KMS-11 (cell line): ENCODE results near the gene RNF39.
A peak's percentile ranks its signal among the peaks of the same experiment; 100 is the strongest.
"Not testable (repeated sequence)": the region's sequence is repeated elsewhere in the genome, so short reads cannot be mapped to it uniquely, and the experiment has no call there.

Source experiments
- H2AFZ ChIP-seq: fragments of 200-600 bp; sonication (generic); 2 replicates; pipeline ENCODE4 v1.6.1; 2016; ENCODE audit warnings: antibody characterized with exemption, mixed run types, low read depth
- H3K27ac ChIP-seq: fragments of 200-600 bp; sonication (generic); 2 replicates; pipeline ENCODE4 v1.6.1; 2016; ENCODE audit warnings: mild to moderate bottlenecking, mixed run types
- H3K27me3 ChIP-seq: fragments of 200-600 bp; sonication (generic); 2 replicates; pipeline ENCODE4 v1.6.1; 2017; ENCODE audit warnings: mild to moderate bottlenecking, low read depth, mixed run types, moderate library complexity; ENCODE audit not compliant: insufficient read depth
- H3K36me3 ChIP-seq: fragments of 200-600 bp; sonication (generic); 2 replicates; pipeline ENCODE4 v1.6.1; 2017; ENCODE audit warnings: mild to moderate bottlenecking, mixed run types; ENCODE audit not compliant: insufficient read depth
- H3K4me1 ChIP-seq: fragments of 200-600 bp; sonication (generic); 2 replicates; pipeline ENCODE4 v1.6.1; 2016; ENCODE audit warnings: mild to moderate bottlenecking, low read depth, mixed run types; ENCODE audit not compliant: poor library complexity, severe bottlenecking
- H3K4me2 ChIP-seq: fragments of 200-600 bp; sonication (generic); 2 replicates; pipeline ENCODE4 v1.7.0; 2016; ENCODE audit warnings: mild to moderate bottlenecking, mixed run types
- H3K4me3 ChIP-seq: fragments of 200-600 bp; sonication (generic); IDR thresholded peaks from 2 replicates; pipeline ENCODE4 v1.6.1; 2017; ENCODE audit warnings: low read depth, low read length, mixed read lengths; ENCODE audit not compliant: insufficient read depth
- H3K79me2 ChIP-seq: fragments of 200-600 bp; sonication (generic); 2 replicates; pipeline ENCODE4 v1.6.1; 2016; ENCODE audit warnings: low read depth, mixed run types; ENCODE audit not compliant: insufficient read depth
- H3K9ac ChIP-seq: fragments of 200-600 bp; sonication (generic); 2 replicates; pipeline ENCODE4 v1.6.1; 2016; ENCODE audit warnings: mild to moderate bottlenecking, mixed run types
- H4K20me1 ChIP-seq: fragments of 200-600 bp; sonication (generic); 2 replicates; pipeline ENCODE4 v1.6.1; 2016; ENCODE audit warnings: mild to moderate bottlenecking, mixed run types; ENCODE audit not compliant: insufficient read depth
- CTCF ChIP-seq: fragments of 200-600 bp; sonication (generic); conservative IDR thresholded peaks from 2 replicates; pipeline ENCODE4 v1.6.1; 2017; ENCODE audit warnings: low read depth, mild to moderate bottlenecking, antibody characterized with exemption, low read length, moderate library complexity, mixed read lengths

The RNF39 gene

DNA sequence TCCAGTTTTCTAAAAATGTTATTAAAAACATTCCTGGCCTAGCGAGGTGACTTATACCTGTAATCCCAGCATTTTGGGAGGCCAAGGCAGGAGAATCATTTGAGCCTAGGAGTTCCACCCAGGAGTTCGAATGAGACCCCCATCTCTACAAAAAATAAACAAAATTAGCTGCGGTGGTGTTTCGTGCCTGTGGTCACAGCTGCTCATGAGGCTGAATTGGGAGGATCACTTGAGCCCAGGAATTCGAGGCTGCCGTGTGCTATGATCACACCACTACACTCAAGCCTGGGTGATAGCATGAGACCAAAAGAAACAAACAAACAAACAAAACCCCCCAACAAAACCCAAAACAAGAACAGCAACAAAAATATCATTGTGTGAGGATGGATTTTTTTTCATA is 34.3 kb downstream of the RNF39 start:
- Histone ChIP-seq H3K79me2 (no peaks in the 10 kb centered on the region), H3K27me3 (no peaks in the 10 kb centered on the region), H3K4me2 (no peak overlapping the region), H2AFZ (no peak overlapping the region), H3K27ac (no peak overlapping the region), H3K9ac (no peak overlapping the region), H4K20me1 (no peaks in the 10 kb centered on the region), H3K4me1 (peaks cover 51% of the 10 kb centered on the region), H3K36me3 (no peaks in the 10 kb centered on the region), H3K4me3 (no peak overlapping the region)
- no peak for TF ChIP-seq CTCF

DNA sequence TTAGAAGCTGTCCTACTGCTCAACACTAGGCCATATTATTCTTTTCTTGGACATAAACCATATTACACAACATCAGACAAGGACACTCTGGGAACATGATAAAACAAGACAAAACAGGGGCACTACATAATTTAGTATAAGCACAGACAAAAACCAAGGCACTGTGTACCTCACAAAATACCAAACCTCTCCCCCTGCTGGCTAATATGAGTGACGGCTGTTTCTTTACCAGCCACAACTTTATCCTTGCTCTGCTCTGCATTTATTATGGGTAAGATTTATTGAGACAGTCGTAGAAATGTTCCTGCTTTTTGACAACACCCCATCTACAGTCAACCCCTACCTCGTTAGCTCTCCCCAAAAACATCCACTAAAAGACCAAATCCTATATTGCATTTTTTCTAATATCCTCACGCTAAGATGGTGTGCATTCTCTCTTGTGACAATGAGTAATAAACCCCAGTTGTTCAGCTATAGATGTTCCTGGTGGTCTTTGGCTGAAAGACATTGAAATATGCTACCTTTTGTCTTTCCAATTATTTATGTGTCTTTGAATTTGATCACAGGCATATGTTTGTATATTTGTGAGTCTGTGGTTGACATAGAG is 38.3 kb downstream of the RNF39 start:
- Histone ChIP-seq H3K36me3 (no peaks in the 10 kb centered on the region), H3K4me2 (no peak overlapping the region), H3K27me3 (no peaks in the 10 kb centered on the region), H3K4me3 (no peak overlapping the region), H3K4me1 (peaks cover 12% of the 10 kb centered on the region), H3K9ac (no peak overlapping the region), H3K27ac (no peak overlapping the region), H2AFZ (no peak overlapping the region), H3K79me2 (no peaks in the 10 kb centered on the region), H4K20me1 (no peaks in the 10 kb centered on the region)
- peak; percentile 71 for TF ChIP-seq CTCF

GRCh38 chr6:30035784-30036183 is 39.8 kb downstream of the RNF39 start:
- H3K9ac ChIP-seq: no peak overlapping the region
- no peak for TF ChIP-seq CTCF
- no peak overlapping the region for H2AFZ ChIP-seq
- no peaks in the 10 kb centered on the region for H4K20me1 ChIP-seq
- no peaks in the 10 kb centered on the region for H3K27me3 ChIP-seq
- H3K79me2 ChIP-seq: no peaks in the 10 kb centered on the region
- H3K4me2 ChIP-seq: no peak overlapping the region
- no peak overlapping the region for H3K27ac ChIP-seq
- H3K4me3 ChIP-seq: no peak overlapping the region
- no peaks in the 10 kb centered on the region for H3K4me1 ChIP-seq
- no peaks in the 10 kb centered on the region for H3K36me3 ChIP-seq

DNA sequence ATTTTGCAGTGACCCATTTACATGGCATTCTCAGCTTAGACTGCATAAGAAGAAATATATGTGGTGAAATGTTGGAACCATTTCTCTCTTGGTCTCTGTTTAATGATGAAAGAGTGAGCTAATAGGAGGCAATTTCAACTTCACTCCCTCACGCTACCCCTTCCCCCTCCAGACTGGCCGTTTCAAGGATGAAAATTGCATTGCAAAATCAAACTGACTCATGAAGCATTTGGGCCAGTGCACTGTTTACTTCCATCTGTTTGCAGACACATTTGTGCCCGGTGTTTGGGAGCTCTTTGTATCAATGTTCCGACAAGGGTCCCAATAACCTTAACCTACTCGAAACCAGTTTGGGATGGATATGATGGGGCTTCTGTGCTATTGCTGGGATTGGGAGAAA is 42.1 kb downstream of the RNF39 start:
- H3K27me3 ChIP-seq, H3K4me1 ChIP-seq, H3K79me2 ChIP-seq, H3K4me3 ChIP-seq, H3K4me2 ChIP-seq, H4K20me1 ChIP-seq, H3K27ac ChIP-seq, H2AFZ ChIP-seq, H3K36me3 ChIP-seq, H3K9ac ChIP-seq: not testable (repeated sequence)

GRCh38 chr6:30031381-30031780 is 44.2 kb downstream of the RNF39 start:
- Histone ChIP-seq H3K4me2 (no peak overlapping the region), H3K4me1 (no peaks in the 10 kb centered on the region), H3K79me2 (no peaks in the 10 kb centered on the region), H3K36me3 (no peaks in the 10 kb centered on the region), H2AFZ (no peak overlapping the region), H4K20me1 (no peaks in the 10 kb centered on the region), H3K9ac (no peak overlapping the region), H3K27me3 (no peaks in the 10 kb centered on the region), H3K4me3 (no peak overlapping the region), H3K27ac (no peak overlapping the region)
- no peak for TF ChIP-seq CTCF
